Lung (tissue), 12 donors: Measurements from ENCODE around the gene TRAIP. TPM values are rescaled to one million over a fixed set of nuclear protein-coding genes. Genes with fewer than 3 reads are reported as not detected.

Experiments
- ATAC-seq: fragments of 200-7000 bp; cut with Tn5 transposase; one replicate; pipeline ENCODE4 v1.9.1; 2020; ENCODE audit warnings: moderate number of reproducible peaks; ENCODE audit not compliant: insufficient read depth, low FRiP score
- DNase-seq, 3 donors: peaks; one replicate each; pipeline ENCODE4 v3.0.0-alpha.2; 2013 to 2017
- H3K27ac ChIP-seq, 2 donors: one replicate each; pipeline ENCODE4 v1.5.1; 2013; ENCODE audit warnings: mild to moderate bottlenecking in 2 of 2, moderate library complexity in 2 of 2, control low read depth in 1 of 2, inconsistent platforms in 1 of 2, low read depth in 1 of 2, low read length in 1 of 2
- H3K27me3 ChIP-seq, 3 donors: one replicate each; pipeline ENCODE4 v1.5.1; 2013; ENCODE audit warnings: low read length in 2 of 3; ENCODE audit not compliant: control insufficient read depth in 3 of 3, insufficient read depth in 3 of 3
- H3K36me3 ChIP-seq, 4 donors: one replicate each; pipeline ENCODE4 v1.5.1; 2013; ENCODE audit warnings: low read length in 4 of 4, mild to moderate bottlenecking in 1 of 4, moderate library complexity in 1 of 4; ENCODE audit not compliant: control insufficient read depth in 4 of 4, insufficient read depth in 4 of 4
- H3K4me1 ChIP-seq, 5 donors: one replicate each; pipeline ENCODE4 v1.5.1; 2013; ENCODE audit warnings: low read length in 5 of 5, mild to moderate bottlenecking in 2 of 5, moderate library complexity in 1 of 5; ENCODE audit not compliant: control insufficient read depth in 5 of 5, insufficient read depth in 5 of 5
- H3K4me3 ChIP-seq: one replicate; pipeline ENCODE4 v1.5.1; 2013; ENCODE audit warnings: mild to moderate bottlenecking, control low read depth, moderate library complexity
- H3K9ac ChIP-seq, 2 donors: one replicate each; pipeline ENCODE4 v1.5.1; 2013; ENCODE audit warnings: low read length in 2 of 2, control low read depth in 1 of 2; ENCODE audit not compliant: insufficient read depth in 1 of 2
- H3K9me3 ChIP-seq, 4 donors: one replicate each; pipeline ENCODE4 v1.5.1; 2013; ENCODE audit warnings: low read length in 3 of 4, mild to moderate bottlenecking in 1 of 4, moderate library complexity in 1 of 4; ENCODE audit not compliant: control insufficient read depth in 4 of 4, insufficient read depth in 3 of 4
- CTCF ChIP-seq: IDR thresholded peaks from 2 replicates; pipeline ENCODE4 v1.5.1; 2012; ENCODE audit warnings: mild to moderate bottlenecking; ENCODE audit errors: control extremely low read depth, extremely low read depth
- WGBS, 2 donors: extraction: QIAGEN DNeasy Blood & Tissue Kit; methylation state at CpG; one replicate each; pipeline ENCODE4 v1.1.7; 2013; 5-methylcytosine and 5-hydroxymethylcytosine counted together
- polyA plus RNA-seq, 2 donors: library from polyadenylated mRNA; stranded (reverse); fragments of 200-250 nt; gene quantifications; one replicate each; pipeline ENCODE4 v1.2.1, GENCODE V29; 2013
- total RNA-seq, 2 donors: library from RNA; depleted of rRNA in 1 of 2; stranded (reverse); fragments of >200 nt in 1 of 2; gene quantifications; one replicate each; pipeline ENCODE4 v1.2.1, GENCODE V29; 2014 to 2021
- donor health status: control.
- donor health status: control.
- donor health status: Bipolar disorder and iron deficiency.
- donor health status: healthy.
- donor health status: DM: yes; HTN: yes; CAD: no.

Gene TRAIP
- total and polyA plus RNA-seq, 4 donors: 1.8 to 3.2 (median 2.4) TPM

- TF ChIP-seq CTCF: no peak
- WGBS, 2 donors: 93 to 97% methylated on average over 10 of the region's 10 CpGs
- Histone ChIP-seq H3K4me1 (no peaks in the 10 kb centered on the region), H3K9me3 (no peaks in the 10 kb centered on the region), H3K9ac (no peak overlapping the region), H3K36me3 (no peaks in the 10 kb centered on the region), H3K27ac (no peak overlapping the region), H3K27me3 (no peaks in the 10 kb centered on the region), H3K4me3 (no peak overlapping the region)
- DNase-seq (no peak), ATAC-seq (no peak)
These were observed 63.8 kb downstream of the TRAIP start for GRCh38 chr3:49792371-49793150.

- H3K4me3 ChIP-seq: no peak overlapping the region
- no peaks in the 10 kb centered on the region for H3K9me3 ChIP-seq
- H3K36me3 ChIP-seq: no peaks in the 10 kb centered on the region
- no peak for DNase-seq
- ATAC-seq: no peak
- H3K27ac ChIP-seq: no peak overlapping the region
- H3K9ac ChIP-seq: no peak overlapping the region
- 92 to 96% methylated on average over 4 of the region's 4 CpGs for WGBS, 2 donors
- no peak for TF ChIP-seq CTCF
- H3K4me1 ChIP-seq: peaks cover 0 to 7% (median 4%) of the 10 kb centered on the region in 5 donors
- H3K27me3 ChIP-seq: no peaks in the 10 kb centered on the region
These were observed 64.8 kb downstream of the TRAIP start for GRCh38 chr3:49791571-49791970.

- no peaks in the 10 kb centered on the region for H3K36me3 ChIP-seq
- WGBS, 2 donors: 70 to 71% methylated on average over 9 of the region's 9 CpGs
- H3K4me3 ChIP-seq: no peak overlapping the region
- H3K27ac ChIP-seq: no peak overlapping the region
- H3K9ac ChIP-seq: no peak overlapping the region
- DNase-seq (no peak), ATAC-seq (no peak)
- H3K4me1 ChIP-seq: peaks cover 0 to 7% (median 4%) of the 10 kb centered on the region in 5 donors
- no peaks in the 10 kb centered on the region for H3K9me3 ChIP-seq
- no peaks in the 10 kb centered on the region for H3K27me3 ChIP-seq
- no peak for TF ChIP-seq CTCF
These were observed 65.5 kb downstream of the TRAIP start for GRCh38 chr3:49790626-49791411.
